GM18873 (cell line): Measurements from ENCODE around the gene SPDL1.

ENCODE experiments used
- ATAC-seq: cut with Tn5 transposase; IDR thresholded peaks from one replicate; pipeline ENCODE4 v1.9.1; 2021; ENCODE audit warnings: mild to moderate bottlenecking, moderate library complexity, moderate number of reproducible peaks; ENCODE audit not compliant: unreplicated experiment, low FRiP score

Gene SPDL1

DNA sequence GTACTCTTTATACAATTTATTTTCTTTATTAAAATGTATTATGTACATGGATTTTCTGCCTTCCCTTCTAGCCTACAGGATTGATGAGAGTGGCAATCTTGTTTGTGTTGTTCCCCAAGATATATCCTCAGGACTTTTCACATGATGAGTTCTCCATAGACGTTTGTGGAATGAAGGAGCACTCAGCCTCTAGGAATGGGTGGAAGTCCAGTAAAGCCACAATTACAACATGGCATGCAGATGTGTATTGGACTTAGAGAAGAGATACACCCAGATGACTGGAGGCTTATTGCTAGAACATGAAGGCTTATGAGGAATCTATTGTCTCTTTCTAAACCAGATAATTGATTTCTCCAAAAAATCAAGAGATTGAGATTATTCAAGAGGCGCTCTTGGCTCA is 45.3 kb downstream of the SPDL1 start:
- ATAC-seq: no peak

DNA sequence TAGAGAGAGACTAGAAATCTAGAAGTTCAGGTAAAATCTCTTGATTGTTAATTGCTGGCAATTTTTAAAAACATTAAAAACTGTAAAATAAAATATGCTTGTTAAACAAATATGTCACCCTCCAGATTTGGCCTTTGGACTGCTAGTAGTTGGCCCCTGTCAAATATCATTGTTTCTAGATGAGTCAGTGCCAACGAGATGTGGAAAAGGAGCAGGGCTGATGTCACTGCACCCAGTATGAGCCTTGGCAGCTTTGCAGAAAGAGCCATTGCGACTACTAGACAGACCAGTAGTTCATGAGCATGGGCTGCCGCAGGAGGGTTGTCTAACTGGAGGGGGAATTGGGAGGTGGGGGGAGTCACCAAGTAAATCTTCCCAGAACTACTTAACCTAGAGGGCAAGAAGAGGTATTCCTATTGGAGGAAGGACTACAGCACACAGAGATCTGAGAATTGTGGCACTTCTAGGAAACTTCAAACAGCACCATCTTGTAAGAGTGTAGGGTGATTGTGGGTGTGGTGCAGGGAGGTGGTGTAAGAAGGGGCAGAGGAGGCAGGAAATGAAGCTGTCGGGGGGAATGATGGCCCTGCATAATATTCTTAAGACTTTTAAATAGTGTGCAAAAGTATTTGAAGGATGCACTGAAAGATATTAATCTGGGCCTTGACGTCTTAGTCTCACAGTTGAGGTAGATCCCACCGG is 46.4 kb downstream of the SPDL1 start:
- ATAC-seq: no peak

DNA sequence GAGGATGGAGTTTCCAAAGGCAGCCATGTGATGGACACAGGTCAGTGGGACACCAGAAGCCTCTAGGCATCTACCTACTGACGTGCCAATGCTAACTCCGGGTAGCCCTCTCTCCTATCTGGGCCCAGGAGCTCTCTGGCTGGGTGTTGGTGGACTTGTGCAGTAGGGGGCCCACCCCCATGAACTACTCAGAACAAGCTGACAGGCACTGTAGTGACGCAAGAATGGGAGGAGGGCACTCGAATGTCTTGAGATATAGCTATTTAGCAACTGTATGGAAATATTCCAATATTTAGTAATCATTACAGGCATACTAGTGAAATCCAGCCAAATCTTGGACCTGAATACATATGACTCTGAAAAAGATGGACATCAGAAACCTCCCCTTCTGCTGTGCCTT is 47.8 kb downstream of the SPDL1 start:
- ATAC-seq: no peak

DNA sequence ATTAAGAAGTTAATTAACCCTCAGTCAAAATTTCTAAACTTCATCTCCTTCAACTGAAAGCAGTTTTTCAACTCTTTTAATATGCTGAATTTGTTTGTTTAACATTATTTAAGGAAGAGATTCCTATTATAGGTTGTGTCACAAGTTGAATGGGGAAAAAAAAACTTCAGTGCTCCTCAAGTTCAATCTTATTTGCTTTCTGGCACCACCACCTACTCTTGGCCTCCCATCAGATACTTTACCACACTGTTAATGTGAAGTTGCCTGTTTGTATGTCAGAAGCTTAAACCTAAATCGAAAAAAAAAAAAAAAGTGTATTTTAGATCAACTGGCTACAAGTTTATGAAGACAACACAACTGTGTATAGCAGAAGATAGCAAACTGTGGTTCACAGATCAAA is 49.4 kb downstream of the SPDL1 start:
- ATAC-seq: no peak

DNA sequence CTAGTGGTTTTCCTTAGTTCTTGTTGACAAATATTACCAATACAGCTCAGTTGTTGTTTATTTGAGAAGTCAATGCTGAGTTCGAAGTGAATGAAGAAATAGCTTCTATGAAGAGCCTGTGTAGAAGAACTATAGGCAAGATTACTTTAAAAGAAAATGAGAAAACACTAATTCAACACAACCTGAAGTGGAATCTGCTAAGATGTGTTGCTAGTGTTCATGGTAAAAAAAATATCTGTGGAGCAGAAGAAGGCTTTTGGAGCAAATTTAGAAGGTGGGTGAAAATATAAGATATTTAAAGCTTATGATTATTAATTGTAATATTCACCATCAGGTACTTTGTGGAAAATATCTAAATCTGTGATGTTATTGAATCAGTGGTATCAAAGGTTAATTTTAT is 51.0 kb downstream of the SPDL1 start:
- no peak for ATAC-seq

DNA sequence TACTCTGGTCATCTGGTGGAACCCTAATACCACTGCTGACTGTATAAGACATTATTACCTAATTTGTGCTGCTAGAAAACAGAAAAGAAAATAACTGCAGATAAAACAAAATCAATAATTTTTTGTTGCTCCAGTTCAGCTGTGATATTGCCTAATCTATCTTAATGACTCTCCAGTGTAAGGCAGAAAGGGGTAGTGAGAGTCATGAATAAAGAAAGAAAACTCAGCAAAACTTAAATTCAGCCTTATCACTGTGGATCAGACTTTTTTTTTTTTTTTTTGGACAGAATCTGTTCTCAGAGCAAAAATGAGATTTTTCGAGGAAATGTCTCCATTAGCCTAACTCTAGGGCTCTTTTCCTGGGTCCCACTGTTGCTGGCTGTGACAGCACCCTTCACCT is 52.4 kb downstream of the SPDL1 start:
- no peak for ATAC-seq

DNA sequence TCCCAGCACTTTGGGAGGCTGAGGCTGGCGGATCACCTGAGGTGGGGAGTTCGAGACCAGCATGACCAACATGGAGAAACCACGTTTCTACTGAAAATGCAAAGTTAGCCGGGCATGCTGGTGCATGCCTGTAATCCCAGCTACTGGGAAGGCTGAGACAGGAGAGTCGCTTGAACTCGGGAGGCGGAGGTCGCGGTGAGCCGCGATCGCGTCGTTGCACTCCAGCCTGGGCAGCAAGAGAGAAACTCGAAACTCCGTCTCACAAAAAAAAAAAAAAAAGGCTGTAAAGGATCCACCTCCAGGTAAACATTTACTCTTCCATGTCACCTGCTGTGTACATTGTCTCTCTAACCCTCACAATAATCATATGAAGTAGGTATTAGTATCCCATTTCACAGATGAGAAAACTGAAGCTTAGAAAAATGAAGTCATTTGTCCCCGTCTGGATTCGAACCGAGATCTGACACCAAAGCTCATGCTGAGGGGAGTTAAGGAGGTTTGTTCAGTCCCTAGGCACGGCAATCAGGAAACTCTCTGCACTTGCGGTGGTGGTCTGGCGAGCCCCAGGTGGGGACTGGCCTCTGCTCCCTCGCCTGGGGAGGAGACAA is 53.0 kb downstream of the SPDL1 start:
- ATAC-seq: no peak

DNA sequence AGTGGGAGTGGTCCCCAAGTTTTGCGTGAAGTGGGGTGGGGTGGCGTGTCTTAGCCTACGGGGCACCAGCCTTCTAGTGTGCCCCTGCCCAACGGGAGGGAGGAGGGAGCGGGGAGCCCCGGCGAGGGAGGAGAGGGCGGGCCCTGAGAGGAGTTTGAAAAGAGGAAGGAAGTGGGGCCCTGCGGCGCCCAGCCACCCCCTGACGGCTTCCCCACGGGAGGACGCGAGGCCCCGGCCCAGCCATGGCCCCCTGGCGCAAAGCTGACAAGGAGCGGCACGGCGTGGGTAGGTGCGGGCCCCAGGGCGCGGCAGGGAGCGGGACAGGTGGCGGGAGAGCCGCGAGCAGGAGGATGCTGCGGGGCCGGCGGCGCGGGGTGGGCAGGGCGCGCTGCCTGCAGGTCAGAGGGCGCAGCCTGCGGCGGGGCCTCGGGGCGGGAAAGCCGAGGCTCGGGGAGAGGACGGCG is 53.5 kb downstream of the SPDL1 start, which contains the start of gene DOCK2:
Gene DOCK2 (plus strand): TSS at position 191 of the 464 bp plus-strand sequence. CDS start 52 bp downstream, at position 243.
- peak; percentile 91 for ATAC-seq

DNA sequence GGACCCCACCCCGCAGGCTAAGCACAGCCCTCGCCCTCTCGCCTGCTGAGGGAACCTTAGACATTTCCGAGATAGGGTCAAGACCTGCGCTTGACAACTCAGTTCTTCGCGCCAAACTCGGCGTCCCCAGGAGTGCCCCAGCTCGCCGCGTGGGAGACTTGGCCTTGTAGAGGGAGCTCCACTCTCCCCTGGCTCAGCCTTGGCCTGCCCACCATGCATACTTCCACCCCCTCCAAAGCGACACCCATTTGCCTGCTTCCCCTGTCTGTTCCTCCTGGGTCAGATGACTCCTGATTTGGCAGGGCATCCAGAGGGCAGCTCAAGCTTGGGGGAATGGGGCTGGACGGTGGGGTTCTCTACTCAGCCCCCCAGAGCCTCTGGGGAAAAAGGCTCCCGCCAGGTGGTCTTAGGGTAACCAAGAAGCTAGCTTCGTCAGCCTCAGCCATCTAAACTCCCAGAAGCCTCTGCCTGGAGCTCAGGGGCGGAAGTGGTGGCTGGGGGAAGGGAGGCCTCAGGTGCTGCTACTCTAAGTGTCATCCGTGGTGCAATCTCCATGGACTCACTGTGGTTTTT is 54.1 kb downstream of the SPDL1 start:
- ATAC-seq: peak; percentile 42

DNA sequence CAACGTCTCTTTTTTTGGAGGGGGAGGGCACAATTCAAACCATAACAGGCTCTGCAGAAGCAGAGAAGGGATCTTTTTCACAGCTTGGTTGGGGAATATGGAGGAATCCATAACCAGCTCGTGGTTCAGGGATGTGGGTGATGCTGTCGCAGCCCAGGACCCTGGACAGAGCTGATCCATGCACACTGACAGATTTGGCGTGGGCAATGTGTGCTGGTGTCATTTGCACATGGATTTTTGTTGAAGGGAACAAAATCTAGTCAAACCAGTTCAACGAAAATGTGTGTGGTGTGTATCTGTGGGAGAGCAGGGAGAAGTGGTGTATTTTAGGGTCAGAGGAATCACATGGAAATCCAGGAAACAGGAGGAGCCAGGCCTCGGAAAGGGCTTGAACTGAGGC is 57.7 kb downstream of the SPDL1 start:
- no peak for ATAC-seq

DNA sequence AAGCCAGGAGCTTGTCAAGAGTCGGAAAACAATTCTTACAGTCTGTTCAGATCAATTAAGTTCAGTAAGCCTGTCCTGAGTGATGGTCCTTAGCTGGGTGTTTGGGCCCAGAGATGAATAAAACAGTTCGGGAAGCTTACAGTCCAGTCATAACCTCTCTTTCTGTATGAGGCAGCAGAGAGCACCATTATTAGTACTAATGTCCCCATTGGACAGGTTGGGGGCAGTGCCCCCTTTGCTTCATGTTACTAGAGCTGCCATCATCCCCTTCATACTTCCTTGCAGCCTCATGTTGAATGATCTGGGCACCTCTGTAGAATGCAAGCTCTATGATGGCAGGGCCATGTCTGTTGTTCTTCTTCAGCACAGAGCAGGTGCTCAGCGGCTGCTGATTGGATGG is 63.3 kb downstream of the SPDL1 start:
- peak; percentile 46 for ATAC-seq

DNA sequence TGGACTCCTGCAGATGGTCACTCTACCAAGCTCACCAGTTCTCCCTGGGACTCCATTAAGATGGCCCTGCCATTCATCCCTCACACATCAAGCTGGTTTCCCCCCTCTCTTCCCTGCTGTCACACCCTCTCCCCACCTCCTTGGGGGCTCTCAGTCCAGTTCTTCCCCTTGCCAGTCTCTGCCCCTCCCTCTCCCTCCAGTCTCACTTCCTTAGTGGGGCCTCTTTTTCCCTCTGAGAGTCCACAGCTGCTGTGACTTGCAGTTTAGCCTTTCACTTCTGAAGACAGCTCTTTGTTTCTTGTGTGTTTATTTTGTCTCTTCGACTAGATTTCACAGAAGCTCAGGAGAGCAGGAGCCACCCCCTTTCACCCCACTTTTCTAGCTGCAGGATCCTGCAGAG is 64.0 kb downstream of the SPDL1 start:
- peak; percentile 36 for ATAC-seq

DNA sequence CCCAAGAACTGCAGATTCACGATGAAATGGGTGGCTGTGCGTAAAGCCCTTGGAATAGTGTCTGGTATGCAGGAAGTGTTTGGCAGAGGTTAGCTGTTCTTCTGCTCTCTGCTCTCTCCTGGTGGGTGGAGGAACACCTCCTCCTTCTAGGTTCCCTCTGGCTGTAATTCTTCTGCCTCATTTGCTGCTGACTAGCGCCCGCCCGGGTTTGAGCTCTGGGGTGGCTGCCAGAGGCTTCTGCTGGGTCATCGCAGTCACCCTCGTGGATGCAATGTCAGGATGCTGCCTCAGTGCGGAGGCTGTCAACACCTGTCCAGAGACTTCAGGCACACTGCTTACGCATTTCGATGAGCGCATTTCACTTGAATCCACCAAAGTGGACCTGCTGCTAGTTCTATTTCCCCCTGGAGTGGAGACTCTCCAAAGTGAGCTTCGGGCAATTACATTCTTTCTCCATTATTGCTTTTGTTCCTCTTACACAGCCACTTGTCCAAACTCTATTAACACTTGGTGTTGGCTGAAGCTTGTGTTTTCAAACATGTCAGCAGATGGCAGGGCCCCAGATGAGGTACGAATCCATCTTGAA is 65.2 kb downstream of the SPDL1 start:
- no peak for ATAC-seq

DNA sequence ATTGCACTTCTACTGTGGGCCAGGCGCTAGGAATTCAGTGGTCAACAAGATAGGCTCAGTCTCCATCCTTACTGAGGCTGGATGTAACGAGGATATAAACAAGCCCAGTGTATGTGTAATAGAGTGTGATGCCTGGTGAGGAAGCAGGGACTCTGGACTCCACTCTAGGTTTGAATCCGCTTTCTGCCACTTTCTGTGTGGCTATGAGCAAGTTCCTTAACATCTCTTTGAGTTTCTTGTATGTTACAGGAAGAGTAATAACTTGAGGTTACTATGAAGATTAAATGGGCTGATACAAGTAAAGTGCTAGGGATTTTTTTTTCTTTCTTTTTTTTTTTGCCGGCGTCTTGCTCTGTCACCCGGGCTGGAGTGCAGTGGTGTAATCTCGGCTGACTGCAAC is 65.9 kb downstream of the SPDL1 start:
- no peak for ATAC-seq

DNA sequence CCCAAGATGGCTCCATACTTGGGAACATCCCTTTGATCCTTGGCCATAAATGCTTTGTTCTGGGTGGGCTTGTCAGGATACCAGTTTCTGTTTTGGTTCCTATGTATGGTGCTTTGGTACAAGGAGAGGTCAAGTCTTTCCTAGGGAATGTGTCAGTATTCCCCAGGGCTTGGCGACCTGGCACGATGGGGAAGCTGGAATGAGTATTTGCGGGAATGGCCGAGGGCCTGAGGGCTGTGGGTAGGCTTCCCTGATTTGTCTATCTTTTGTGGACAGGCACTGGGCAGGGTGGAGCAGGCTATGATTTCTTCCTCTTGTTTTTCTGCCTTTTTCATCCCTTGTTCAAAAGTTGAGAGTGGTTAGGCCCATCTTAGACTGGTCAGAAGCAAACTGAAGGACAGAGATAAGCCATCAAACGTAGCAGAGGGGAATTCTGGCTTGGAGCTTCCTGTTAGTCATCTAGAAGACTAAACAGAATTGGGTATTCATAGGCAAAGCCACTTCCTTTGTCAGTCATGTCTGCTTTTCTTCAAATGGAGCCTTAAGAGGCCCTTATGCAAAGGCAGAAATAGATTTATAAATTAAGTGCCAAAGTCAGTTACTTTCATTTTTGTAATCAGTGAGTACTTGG is 67.2 kb downstream of the SPDL1 start:
- ATAC-seq: peak; percentile 45

DNA sequence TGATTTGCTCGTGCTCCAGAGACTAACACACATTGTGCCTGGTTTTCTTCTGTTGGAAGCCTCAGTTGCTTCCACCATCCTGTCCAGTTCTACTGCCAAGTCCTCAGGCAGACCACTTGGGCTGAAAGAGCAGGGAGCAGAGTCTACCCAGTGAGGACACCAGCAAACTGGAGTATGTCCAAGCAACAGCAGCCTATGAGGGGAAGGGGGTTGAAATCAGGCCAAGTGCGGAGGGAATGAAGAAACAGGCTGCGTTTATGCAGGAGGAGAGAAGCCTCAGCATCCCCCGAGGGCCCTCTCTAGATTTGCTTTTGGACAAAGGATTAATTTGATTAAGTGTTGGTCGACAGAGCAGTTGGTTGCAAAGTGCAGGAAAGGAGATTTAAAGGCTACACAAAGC is 68.0 kb downstream of the SPDL1 start:
- no peak for ATAC-seq

DNA sequence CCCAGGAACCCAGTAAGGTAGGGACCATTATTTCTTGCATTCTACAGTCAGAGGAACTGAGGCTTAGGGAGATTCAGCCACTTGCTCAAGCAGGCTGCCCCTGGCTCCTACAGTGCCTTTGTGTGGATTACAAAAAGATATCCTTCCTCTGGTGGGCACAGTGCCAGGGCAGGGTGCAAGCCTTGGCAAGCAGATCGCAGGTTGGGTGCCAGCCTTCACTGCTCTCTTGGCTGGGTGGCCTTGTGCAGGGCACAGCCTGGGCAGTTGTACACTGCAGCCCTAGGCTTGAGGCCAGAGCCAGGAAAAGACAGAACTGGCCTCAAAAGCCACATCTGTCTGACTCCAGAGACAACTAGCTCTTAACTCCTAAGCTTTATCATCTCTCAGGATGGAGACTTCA is 68.5 kb downstream of the SPDL1 start:
- no peak for ATAC-seq

DNA sequence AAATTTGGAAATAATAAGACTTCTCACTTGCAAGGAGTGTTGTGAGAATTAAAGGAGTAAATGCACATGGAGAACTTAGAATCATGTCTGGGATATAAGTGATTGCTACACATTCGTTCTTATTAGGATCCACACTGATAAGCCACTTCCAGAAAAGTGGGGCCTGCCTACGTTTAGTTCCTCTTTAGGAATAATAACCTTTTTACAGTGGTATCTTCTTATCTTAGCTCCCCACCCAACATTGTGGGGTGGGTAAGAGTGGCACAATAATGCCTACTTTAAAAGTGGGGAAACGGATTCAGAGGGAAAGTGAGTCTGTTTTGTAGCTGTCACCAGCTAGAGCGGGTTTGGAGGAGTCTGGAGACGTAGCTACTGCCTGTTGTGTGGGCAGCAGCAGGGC is 69.5 kb downstream of the SPDL1 start:
- no peak for ATAC-seq
